A673 (cell line): ENCODE measurements around the gene ANAPC5. TPM values are rescaled to one million over a fixed set of nuclear protein-coding genes. Genes with fewer than 3 reads are reported as not detected.

ENCODE experiments used
- BruUV-seq: library from RNA; stranded (reverse); fragments of 400-500 nt; replicated peaks from 2 replicates; lab custom pipeline; 2021; lab: Mats Ljungman, UMichigan
- CTCF ChIA-PET: fragments of 300-600 bp; sonication (Branson Sonifier 250); formaldehyde crosslinking; loops from one replicate; lab custom pipeline; 2022; ENCODE audit warnings: antibody characterized with exemption; lab: Charles Lee
- POLR2A ChIA-PET: fragments of 300-600 bp; sonication (Branson Sonifier 250); formaldehyde crosslinking; loops from one replicate; lab custom pipeline; 2022; ENCODE audit warnings: antibody characterized with exemption; ENCODE audit not compliant: low non-redundant PET; lab: Charles Lee
- DNase-seq: peaks from one replicate; pipeline ENCODE4 v3.0.0-alpha.2; 2015; ENCODE audit warnings: low spot score
- H3K27ac ChIP-seq: fragments of 200-600 bp; sonication (generic); 2 replicates; pipeline ENCODE4 v1.5.1; 2016; ENCODE audit warnings: mixed run types, low read depth, mild to moderate bottlenecking, mixed read lengths, antibody characterized with exemption, low read length; ENCODE audit not compliant: poor library complexity, severe bottlenecking
- H3K27me3 ChIP-seq: fragments of 200-600 bp; sonication (generic); replicated peaks from 2 replicates; pipeline ENCODE4 v1.6.1; 2017; ENCODE audit warnings: mixed run types, low read depth, mild to moderate bottlenecking, mixed read lengths, antibody characterized with exemption, low read length; ENCODE audit not compliant: insufficient read depth, poor library complexity
- H3K36me3 ChIP-seq: fragments of 200-600 bp; sonication (generic); 2 replicates; pipeline ENCODE4 v1.6.1; 2016; ENCODE audit warnings: mixed run types, mild to moderate bottlenecking, mixed read lengths, antibody characterized with exemption, low read length; ENCODE audit not compliant: insufficient read depth, poor library complexity, severe bottlenecking
- H3K4me1 ChIP-seq: fragments of 200-600 bp; sonication (generic); 2 replicates; pipeline ENCODE4 v1.6.1; 2017; ENCODE audit warnings: mixed run types, mild to moderate bottlenecking, mixed read lengths, antibody characterized with exemption, low read length; ENCODE audit not compliant: insufficient read depth, poor library complexity, severe bottlenecking
- H3K4me3 ChIP-seq: fragments of 200-600 bp; sonication (generic); 2 replicates; pipeline ENCODE4 v1.5.1; 2016; ENCODE audit warnings: low read depth, mixed run types, mild to moderate bottlenecking, mixed read lengths, low read length; ENCODE audit not compliant: poor library complexity, severe bottlenecking
- H3K9me3 ChIP-seq: fragments of 200-600 bp; sonication (generic); 2 replicates; pipeline ENCODE4 v1.6.1; 2016; ENCODE audit warnings: mixed run types, low read depth, mild to moderate bottlenecking, mixed read lengths, antibody characterized with exemption, low read length; ENCODE audit not compliant: poor library complexity, severe bottlenecking
- EZH2 ChIP-seq: fragments of 200-600 bp; sonication (generic); IDR thresholded peaks from 2 replicates; pipeline ENCODE4 v1.6.1; 2017; ENCODE audit warnings: borderline replicate concordance, low read depth, mild to moderate bottlenecking, mixed read lengths, antibody characterized with exemption, low read length; ENCODE audit not compliant: poor library complexity, severe bottlenecking
- intact Hi-C: fragments of 100-400 bp; cut with micrococcal nuclease; formaldehyde crosslinking; loops from one replicate; pipeline ENCODE4 v1.10.0; 2022; ENCODE audit not compliant: unreplicated experiment
- total RNA-seq: library from RNA; stranded (reverse); gene quantifications from 2 replicates; pipeline ENCODE4 v1.2.3, GENCODE V29; 2021
- TF ChIP-seq, protein P1 (sequence below): fragments of 300-800, 200-600 bp; sonication (generic); conservative IDR thresholded peaks from 2 replicates; pipeline ENCODE4 v1.5.1; 2017; ENCODE audit warnings: low read depth, mild to moderate bottlenecking, antibody characterized with exemption, low read length, moderate library complexity, mixed read lengths

ANAPC5 gene
- total RNA-seq, 1 experiment from 2014 or later = 142 TPM

DNA sequence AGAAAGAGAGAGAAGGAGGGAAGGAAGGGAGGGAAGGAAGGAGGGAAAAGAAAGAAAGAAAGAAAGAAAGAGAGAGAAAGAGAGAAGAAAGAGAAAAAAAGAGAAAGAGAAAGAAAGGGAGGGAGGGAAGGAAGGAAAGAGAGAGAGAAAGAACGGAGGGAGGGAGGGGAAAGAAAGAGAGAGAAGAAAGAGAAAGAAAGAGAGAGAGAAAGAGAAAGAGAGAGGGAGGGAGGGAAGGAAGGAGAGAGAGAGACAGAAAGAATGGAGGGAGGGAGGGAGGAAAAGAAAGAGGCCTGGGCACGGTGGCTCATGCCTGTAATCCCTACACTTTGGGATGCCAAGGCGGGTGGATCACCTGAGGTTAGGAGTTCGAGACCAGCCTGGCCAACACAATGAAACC is 5.1 kb upstream of the ANAPC5 start:
- Histone ChIP-seq H3K27ac (no peak overlapping the region), H3K9me3 (no peaks in the 10 kb centered on the region), H3K4me3 (no peak overlapping the region), H3K36me3 (no peaks in the 10 kb centered on the region), H3K4me1 (no peaks in the 10 kb centered on the region), H3K27me3 (no peaks in the 10 kb centered on the region)
- BruUV-seq = no TSS peak
- TF ChIP-seq, protein P1, sequence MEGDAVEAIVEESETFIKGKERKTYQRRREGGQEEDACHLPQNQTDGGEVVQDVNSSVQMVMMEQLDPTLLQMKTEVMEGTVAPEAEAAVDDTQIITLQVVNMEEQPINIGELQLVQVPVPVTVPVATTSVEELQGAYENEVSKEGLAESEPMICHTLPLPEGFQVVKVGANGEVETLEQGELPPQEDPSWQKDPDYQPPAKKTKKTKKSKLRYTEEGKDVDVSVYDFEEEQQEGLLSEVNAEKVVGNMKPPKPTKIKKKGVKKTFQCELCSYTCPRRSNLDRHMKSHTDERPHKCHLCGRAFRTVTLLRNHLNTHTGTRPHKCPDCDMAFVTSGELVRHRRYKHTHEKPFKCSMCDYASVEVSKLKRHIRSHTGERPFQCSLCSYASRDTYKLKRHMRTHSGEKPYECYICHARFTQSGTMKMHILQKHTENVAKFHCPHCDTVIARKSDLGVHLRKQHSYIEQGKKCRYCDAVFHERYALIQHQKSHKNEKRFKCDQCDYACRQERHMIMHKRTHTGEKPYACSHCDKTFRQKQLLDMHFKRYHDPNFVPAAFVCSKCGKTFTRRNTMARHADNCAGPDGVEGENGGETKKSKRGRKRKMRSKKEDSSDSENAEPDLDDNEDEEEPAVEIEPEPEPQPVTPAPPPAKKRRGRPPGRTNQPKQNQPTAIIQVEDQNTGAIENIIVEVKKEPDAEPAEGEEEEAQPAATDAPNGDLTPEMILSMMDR = no peak
- no peak for TF ChIP-seq EZH2
- intact Hi-C loops = no loop called here
- POLR2A ChIA-PET = no interaction called here
- no peak for DNase-seq
- CTCF ChIA-PET = no interaction called here

DNA sequence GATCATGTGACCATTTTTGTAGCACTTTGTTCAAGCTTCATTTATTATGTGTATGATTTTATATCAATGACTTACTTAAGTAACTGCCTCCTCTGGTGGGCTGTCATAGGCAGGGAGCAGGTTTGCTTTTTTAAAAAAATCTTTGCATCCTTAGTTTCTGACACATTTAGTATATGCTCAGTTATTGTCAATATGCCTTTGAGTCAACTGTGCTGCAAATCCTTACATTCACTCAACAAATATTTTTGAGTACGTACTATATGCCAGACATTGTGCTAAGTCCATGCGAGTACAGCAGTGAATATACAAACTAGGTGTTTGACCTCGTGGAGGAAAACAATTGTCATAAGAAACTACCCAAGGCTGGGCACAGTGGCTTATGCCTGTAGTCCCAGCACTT is 4.4 kb upstream of the ANAPC5 start:
- H3K27ac ChIP-seq = no peak overlapping the region
- H3K4me1 ChIP-seq = no peaks in the 10 kb centered on the region
- no TSS peak for BruUV-seq
- H3K27me3 ChIP-seq = no peaks in the 10 kb centered on the region
- H3K9me3 ChIP-seq = no peaks in the 10 kb centered on the region
- intact Hi-C loops = no loop called here
- H3K4me3 ChIP-seq = no peak overlapping the region
- no peak for DNase-seq
- ChIA-PET POLR2A (interaction anchor here (0.6 kb wide), 1 partner anchor 49 kb away, joined by 3 read pairs; no protein-coding TSS in a partner anchor), CTCF (no interaction called here)
- TF ChIP-seq, protein P1 = no peak
- no peak for TF ChIP-seq EZH2
- no peaks in the 10 kb centered on the region for H3K36me3 ChIP-seq

DNA sequence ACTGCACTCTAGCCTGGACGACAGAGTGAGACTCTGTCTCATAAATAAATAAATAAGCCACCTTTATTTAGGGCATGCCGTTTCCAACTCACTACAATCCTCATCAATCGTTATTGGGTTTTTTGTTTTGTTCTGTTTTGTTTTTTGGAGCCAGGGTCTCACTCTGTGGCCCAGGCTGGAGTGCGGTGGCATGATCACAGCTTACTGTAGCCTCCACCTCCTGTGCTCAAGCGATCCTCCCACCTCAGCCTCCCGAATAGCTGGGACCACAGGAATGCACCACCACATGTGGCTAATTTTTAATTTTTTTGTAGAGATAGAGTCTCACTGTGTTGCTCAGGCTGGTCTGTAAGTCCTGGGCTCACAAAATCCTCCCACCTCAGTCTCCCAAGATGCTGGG is 3.6 kb upstream of the ANAPC5 start:
- ChIA-PET POLR2A (interaction anchor here (0.6 kb wide), 1 partner anchor 49 kb away, joined by 3 read pairs; no protein-coding TSS in a partner anchor), CTCF (no interaction called here)
- no TSS peak for BruUV-seq
- no peak for DNase-seq
- H3K9me3 ChIP-seq = no peaks in the 10 kb centered on the region
- no peak overlapping the region for H3K4me3 ChIP-seq
- no peak overlapping the region for H3K27ac ChIP-seq
- no peaks in the 10 kb centered on the region for H3K4me1 ChIP-seq
- intact Hi-C loops = no loop called here
- no peaks in the 10 kb centered on the region for H3K27me3 ChIP-seq
- TF ChIP-seq, protein P1 = no peak
- no peak for TF ChIP-seq EZH2
- no peaks in the 10 kb centered on the region for H3K36me3 ChIP-seq
